GM23248 (cell line): ENCODE results near the gene TESPA1. TPM values are rescaled to one million over a fixed set of nuclear protein-coding genes. Genes with fewer than 3 reads are reported as not detected.

Experiments used
- DNase-seq: peaks from one replicate; pipeline ENCODE4 v3.0.0-alpha.2; 2015
- H2AFZ ChIP-seq: fragments of 200-600 bp; sonication (generic); 2 replicates; pipeline ENCODE4 v1.6.1; 2016; ENCODE audit warnings: antibody characterized with exemption
- H3F3A ChIP-seq: fragments of 200-600 bp; sonication (generic); 2 replicates; pipeline ENCODE4 v1.6.1; 2016; ENCODE audit warnings: mild to moderate bottlenecking, antibody characterized with exemption, mixed run types; ENCODE audit not compliant: insufficient read depth
- H3K27ac ChIP-seq: fragments of 200-600 bp; sonication (generic); 2 replicates; pipeline ENCODE4 v1.5.1; 2016; ENCODE audit warnings: mild to moderate bottlenecking
- H3K27me3 ChIP-seq: fragments of 200-600 bp; sonication (generic); replicated peaks from 2 replicates; pipeline ENCODE4 v1.6.1; 2016; ENCODE audit warnings: mild to moderate bottlenecking; ENCODE audit not compliant: insufficient read depth
- H3K36me3 ChIP-seq: fragments of 200-600 bp; sonication (generic); 2 replicates; pipeline ENCODE4 v1.6.1; 2016; ENCODE audit warnings: low read depth, mild to moderate bottlenecking
- H3K4me1 ChIP-seq: fragments of 200-600 bp; sonication (generic); 2 replicates; pipeline ENCODE4 v1.6.1; 2016; ENCODE audit warnings: mild to moderate bottlenecking; ENCODE audit not compliant: insufficient read depth
- H3K4me2 ChIP-seq: fragments of 200-600 bp; sonication (generic); one replicate; pipeline ENCODE4 v1.6.1; 2016; ENCODE audit warnings: mild to moderate bottlenecking; ENCODE audit not compliant: unreplicated experiment
- H3K4me3 ChIP-seq: fragments of 200-600 bp; sonication (generic); 2 replicates; pipeline ENCODE4 v1.5.1; 2016; ENCODE audit warnings: mild to moderate bottlenecking
- H3K79me2 ChIP-seq: fragments of 200-600 bp; sonication (generic); 2 replicates; pipeline ENCODE4 v1.6.1; 2016; ENCODE audit warnings: mild to moderate bottlenecking; ENCODE audit not compliant: insufficient read depth
- H3K9ac ChIP-seq: fragments of 200-600 bp; sonication (generic); 2 replicates; pipeline ENCODE4 v1.6.1; 2016; ENCODE audit warnings: mild to moderate bottlenecking
- H3K9me2 ChIP-seq: fragments of 200-600 bp; sonication (generic); 2 replicates; pipeline ENCODE4 v1.6.1; 2016; ENCODE audit warnings: mixed run types, mild to moderate bottlenecking, moderate library complexity; ENCODE audit not compliant: insufficient read depth
- H3K9me3 ChIP-seq: fragments of 200-600 bp; sonication (generic); one replicate; pipeline ENCODE4 v1.6.1; 2017; ENCODE audit warnings: low read depth
- H4K20me1 ChIP-seq: fragments of 200-600 bp; sonication (generic); 2 replicates; pipeline ENCODE4 v1.6.0; 2016; ENCODE audit not compliant: insufficient read depth
- EZH2 ChIP-seq: fragments of 200-600 bp; sonication (generic); IDR thresholded peaks from 2 replicates; pipeline ENCODE4 v1.6.1; 2018; ENCODE audit warnings: antibody characterized with exemption, mild to moderate bottlenecking; ENCODE audit not compliant: insufficient read depth, poor library complexity, severe bottlenecking
- EZH2phosphoT487 ChIP-seq: fragments of 200-600 bp; sonication (generic); IDR thresholded peaks from 2 replicates; pipeline ENCODE4 v1.6.1; 2018; ENCODE audit warnings: antibody characterized with exemption, moderate library complexity, mild to moderate bottlenecking, low read depth; ENCODE audit not compliant: insufficient read depth
- WGBS, 2 experiments: methylation state at CpG; one replicate each; pipeline ENCODE4 v1.1.6; 2015 to 2017; ENCODE audit warnings: low lambda C conversion rate in 2 of 2, low coverage in 1 of 2; ENCODE audit errors: missing lambda C conversion rate in 2 of 2; 5-methylcytosine and 5-hydroxymethylcytosine counted together
- in situ Hi-C: fragments of 300-500 bp; cut with MboI; formaldehyde crosslinking; loops from 2 replicates; pipeline ENCODE4 v1.15.0; 2020
- polyA plus RNA-seq: library from polyadenylated mRNA; unstranded; fragments of >200 nt; fragmentation: Nextera tagmentation; extraction: Ambion mirVana; gene quantifications from 2 replicates; pipeline ENCODE4 v1.2.1, GENCODE V29; 2016
- total RNA-seq: library from RNA; depleted of rRNA; stranded (reverse); fragments of >200 nt; shearing (Covaris generic); gene quantifications from 2 replicates; pipeline ENCODE4 v1.2.3, GENCODE V29; 2014

TESPA1 gene
- total and polyA plus RNA-seq, 2 experiments from 2014 or later: not detected

DNA sequence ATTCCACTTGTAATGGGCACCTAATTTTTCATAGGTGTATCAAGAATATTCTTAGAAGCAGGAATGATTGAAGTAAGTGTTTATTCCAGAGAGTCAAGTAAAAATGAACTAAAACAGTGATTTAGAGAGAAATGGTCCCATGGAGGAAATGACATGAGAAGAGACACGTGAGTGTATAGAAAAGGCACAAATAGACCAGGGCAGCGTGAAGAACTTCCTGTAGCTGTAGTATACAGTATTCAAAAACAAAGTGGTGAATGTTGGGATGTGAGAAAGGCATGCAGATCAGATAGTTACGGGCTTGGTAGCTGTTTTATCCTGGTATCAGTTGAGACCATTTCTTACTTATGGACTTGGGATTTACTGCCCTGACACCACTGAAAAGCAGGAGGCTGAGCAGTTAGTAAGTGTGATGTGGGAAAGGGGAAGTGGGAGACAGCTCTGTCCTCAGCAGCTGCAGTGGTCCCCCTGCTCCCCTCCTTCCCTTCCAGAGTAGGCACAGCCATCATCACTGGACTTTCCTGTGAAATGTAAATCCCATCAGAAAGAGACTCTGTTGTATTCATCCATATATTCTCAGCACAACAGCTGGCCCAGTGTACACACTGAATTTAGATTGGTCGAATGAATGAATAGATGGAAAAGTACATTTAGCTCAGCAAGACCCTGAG is 16.8 kb upstream of the TESPA1 start:
- no peaks in the 10 kb centered on the region for H3F3A ChIP-seq
- TF ChIP-seq EZH2 (no peak), EZH2phosphoT487 (no peak)
- H3K27me3 ChIP-seq: peaks cover 34% of the 10 kb centered on the region
- no peaks in the 10 kb centered on the region for H3K9me3 ChIP-seq
- H2AFZ ChIP-seq: no peak overlapping the region
- no peak overlapping the region for H3K27ac ChIP-seq
- H3K9me2 ChIP-seq: no peaks in the 10 kb centered on the region
- WGBS, 2 experiments: 18 to 24% methylated on average over 4 of the region's 4 CpGs
- H3K4me3 ChIP-seq: no peak overlapping the region
- no peaks in the 10 kb centered on the region for H3K79me2 ChIP-seq
- in situ Hi-C loops: no loop called here
- no peak for DNase-seq
- H3K4me2 ChIP-seq: no peak overlapping the region
- no peaks in the 10 kb centered on the region for H4K20me1 ChIP-seq
- H3K9ac ChIP-seq: no peak overlapping the region
- H3K4me1 ChIP-seq: no peaks in the 10 kb centered on the region
- no peaks in the 10 kb centered on the region for H3K36me3 ChIP-seq

DNA sequence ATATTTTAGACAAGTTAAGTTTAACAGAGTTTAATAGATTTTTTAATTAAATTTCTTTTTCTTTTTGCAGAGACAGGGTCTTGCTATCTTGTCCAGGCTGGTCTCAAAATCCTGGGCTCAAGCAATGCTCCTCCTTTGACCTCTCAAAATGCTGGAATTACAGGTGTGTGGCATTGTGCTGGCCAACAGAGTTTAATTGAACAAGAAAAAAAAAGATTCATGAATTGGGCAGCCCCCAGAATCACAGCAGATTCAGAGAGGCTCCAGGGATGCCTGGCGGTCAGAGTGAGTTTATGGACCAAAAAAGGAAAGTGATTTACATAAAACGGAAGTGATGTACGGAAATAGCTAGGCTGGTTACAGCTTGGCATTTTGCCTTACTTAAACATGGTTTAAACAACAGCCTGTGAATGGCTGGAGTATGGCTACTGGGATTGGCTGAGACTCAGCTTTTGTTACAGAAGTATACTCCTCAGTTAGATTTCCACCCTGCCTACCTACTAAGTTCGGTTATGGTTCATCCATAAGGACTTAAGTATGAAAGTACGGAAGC is 14.5 kb upstream of the TESPA1 start:
- H2AFZ ChIP-seq: no peak overlapping the region
- no peaks in the 10 kb centered on the region for H3F3A ChIP-seq
- H3K27ac ChIP-seq: no peak overlapping the region
- H4K20me1 ChIP-seq: no peaks in the 10 kb centered on the region
- no peak for TF ChIP-seq EZH2
- H3K36me3 ChIP-seq: no peaks in the 10 kb centered on the region
- no peaks in the 10 kb centered on the region for H3K9me2 ChIP-seq
- H3K9me3 ChIP-seq: no peaks in the 10 kb centered on the region
- peaks cover 39% of the 10 kb centered on the region for H3K27me3 ChIP-seq
- no peaks in the 10 kb centered on the region for H3K4me1 ChIP-seq
- in situ Hi-C loops: loop anchor here (10.0 kb wide), 1 partner anchor 66 kb away; no protein-coding TSS in a partner anchor
- no peak overlapping the region for H3K9ac ChIP-seq
- no peak for DNase-seq
- no peak overlapping the region for H3K4me3 ChIP-seq
- H3K79me2 ChIP-seq: no peaks in the 10 kb centered on the region
- H3K4me2 ChIP-seq: no peak overlapping the region
- 29 to 35% methylated on average over 5 of the region's 5 CpGs for WGBS, 2 experiments

DNA sequence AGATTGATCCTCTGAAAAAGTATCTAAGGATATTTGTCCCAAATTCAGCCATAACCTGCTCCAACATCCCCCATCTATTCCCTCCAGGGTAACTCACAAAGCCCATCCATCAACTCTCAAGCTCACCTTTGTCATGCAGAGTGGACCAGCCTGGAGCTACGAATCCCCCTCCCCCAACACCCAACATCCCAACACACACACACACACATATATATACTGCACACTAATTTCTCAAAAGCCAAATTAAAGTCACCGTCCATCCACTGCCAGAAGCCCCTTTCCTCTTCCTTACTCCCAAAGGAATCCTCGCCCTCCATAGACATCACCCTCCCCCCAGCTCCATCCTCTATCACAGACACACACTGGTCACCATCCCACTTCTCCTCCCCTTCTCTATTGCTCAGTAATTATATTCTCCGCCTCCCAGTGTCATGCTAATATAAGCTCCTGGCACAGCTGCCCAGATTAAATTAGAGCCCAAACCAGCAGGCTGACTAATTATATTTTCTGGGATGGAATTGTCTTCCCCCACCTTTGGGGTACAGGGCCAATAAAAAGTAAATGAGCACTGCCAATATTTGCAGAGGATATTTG is 13.5 kb upstream of the TESPA1 start:
- peaks cover 39% of the 10 kb centered on the region for H3K27me3 ChIP-seq
- no peaks in the 10 kb centered on the region for H3F3A ChIP-seq
- H3K9me3 ChIP-seq: no peaks in the 10 kb centered on the region
- H3K27ac ChIP-seq: no peak overlapping the region
- no peaks in the 10 kb centered on the region for H4K20me1 ChIP-seq
- 35% methylated on average over 4 of the region's 4 CpGs for WGBS, 2 experiments
- no peak for DNase-seq
- H3K4me3 ChIP-seq: no peak overlapping the region
- H3K36me3 ChIP-seq: no peaks in the 10 kb centered on the region
- in situ Hi-C loops: loop anchor here (10.0 kb wide), 1 partner anchor 67 kb away; no protein-coding TSS in a partner anchor
- no peaks in the 10 kb centered on the region for H3K9me2 ChIP-seq
- no peak overlapping the region for H3K9ac ChIP-seq
- H3K79me2 ChIP-seq: no peaks in the 10 kb centered on the region
- no peak overlapping the region for H2AFZ ChIP-seq
- H3K4me1 ChIP-seq: no peaks in the 10 kb centered on the region
- no peak for TF ChIP-seq EZH2
- no peak for TF ChIP-seq EZH2phosphoT487
- H3K4me2 ChIP-seq: no peak overlapping the region

DNA sequence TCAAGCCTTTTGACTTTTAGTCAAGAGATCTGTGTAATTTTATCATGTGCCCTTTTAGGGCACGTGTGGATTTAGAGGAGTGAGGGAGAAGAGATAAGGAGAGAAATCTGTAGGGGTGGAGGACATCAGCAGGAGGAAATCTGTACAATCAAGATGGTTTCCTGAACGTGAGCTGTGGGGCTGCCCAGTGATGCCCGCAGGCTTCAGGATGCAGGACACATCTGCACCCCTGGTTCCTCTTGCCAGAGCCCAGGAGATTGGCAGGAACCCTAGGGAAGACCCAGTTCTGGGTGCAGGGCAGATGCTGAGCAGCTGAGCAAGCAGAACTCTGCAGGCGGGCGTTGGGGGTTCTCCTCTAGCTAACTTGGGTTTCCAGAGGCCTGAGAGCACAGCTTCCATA is 11.6 kb upstream of the TESPA1 start:
- no peaks in the 10 kb centered on the region for H4K20me1 ChIP-seq
- 10 to 12% methylated on average over 5 of the region's 5 CpGs for WGBS, 2 experiments
- H3K4me3 ChIP-seq: no peak overlapping the region
- no peak overlapping the region for H3K9ac ChIP-seq
- H3K9me3 ChIP-seq: no peaks in the 10 kb centered on the region
- TF ChIP-seq EZH2phosphoT487 (no peak), EZH2 (no peak)
- H2AFZ ChIP-seq: no peak overlapping the region
- no peaks in the 10 kb centered on the region for H3K79me2 ChIP-seq
- H3K9me2 ChIP-seq: no peaks in the 10 kb centered on the region
- H3K27ac ChIP-seq: no peak overlapping the region
- H3K27me3 ChIP-seq: peaks cover 27% of the 10 kb centered on the region
- no peaks in the 10 kb centered on the region for H3F3A ChIP-seq
- no peaks in the 10 kb centered on the region for H3K36me3 ChIP-seq
- in situ Hi-C loops: loop anchor here (10.0 kb wide), 1 partner anchor 69 kb away; no protein-coding TSS in a partner anchor
- H3K4me1 ChIP-seq: no peaks in the 10 kb centered on the region
- no peak for DNase-seq
- no peak overlapping the region for H3K4me2 ChIP-seq
